GM18520 (cell line): ENCODE data around the gene CASQ1.

Experiments
- ATAC-seq: cut with Tn5 transposase; IDR thresholded peaks from one replicate; pipeline ENCODE4 v1.9.1; 2021; ENCODE audit not compliant: unreplicated experiment

CASQ1 gene

GRCh38 chr1:160189649-160190625 is at the start of gene CASQ1:
CASQ1 (plus strand) TSS chr1:160190575; CDS start chr1:160190752, 177 bp downstream.
- no peak for ATAC-seq

- no peak for ATAC-seq
These were observed 46.7 kb upstream of the CASQ1 start for GRCh38 chr1:160143695-160144094.

GRCh38 chr1:160144921-160145320 is 45.5 kb upstream of the CASQ1 start:
- no peak for ATAC-seq

GRCh38 chr1:160146107-160146506 is 44.3 kb upstream of the CASQ1 start:
- ATAC-seq: no peak

- no peak for ATAC-seq
These were observed 42.3 kb upstream of the CASQ1 start for GRCh38 chr1:160148121-160148520.

GRCh38 chr1:160149233-160149632 is 41.1 kb upstream of the CASQ1 start:
- no peak for ATAC-seq

- no peak for ATAC-seq
These were observed 40.7 kb upstream of the CASQ1 start for GRCh38 chr1:160149716-160150115.

- no peak for ATAC-seq
These were observed 39.1 kb upstream of the CASQ1 start, which contains the start of gene ATP1A4 for GRCh38 chr1:160151303-160151702. ATP1A4 (plus strand) TSS chr1:160151603; CDS start chr1:160152041, 438 bp downstream.

GRCh38 chr1:160154790-160155189 is 35.6 kb upstream of the CASQ1 start:
- ATAC-seq: no peak

- ATAC-seq: no peak
These were observed 34.0 kb upstream of the CASQ1 start for GRCh38 chr1:160156361-160156760.

GRCh38 chr1:160157174-160157573 is 33.2 kb upstream of the CASQ1 start:
- ATAC-seq: no peak

GRCh38 chr1:160158031-160158430 is 32.3 kb upstream of the CASQ1 start:
- ATAC-seq: no peak

- ATAC-seq: no peak
These were observed 31.8 kb upstream of the CASQ1 start for GRCh38 chr1:160158534-160158933.

- no peak for ATAC-seq
These were observed 30.5 kb upstream of the CASQ1 start for GRCh38 chr1:160159846-160160245.

GRCh38 chr1:160161965-160162705 is 28.2 kb upstream of the CASQ1 start:
- no peak for ATAC-seq

GRCh38 chr1:160162931-160163330 is 27.4 kb upstream of the CASQ1 start:
- no peak for ATAC-seq

GRCh38 chr1:160163615-160164014 is 26.8 kb upstream of the CASQ1 start:
- ATAC-seq: no peak

GRCh38 chr1:160164121-160164520 is 26.3 kb upstream of the CASQ1 start:
- ATAC-seq: no peak

GRCh38 chr1:160166166-160166868 is 24.1 kb upstream of the CASQ1 start:
- ATAC-seq: no peak

GRCh38 chr1:160167056-160167455 is 23.3 kb upstream of the CASQ1 start:
- no peak for ATAC-seq

- no peak for ATAC-seq
These were observed 22.8 kb upstream of the CASQ1 start for GRCh38 chr1:160167580-160167979.
